ENCODE data around the gene HMGB2. TPM values are rescaled to one million over a fixed set of nuclear protein-coding genes. Genes with fewer than 3 reads are reported as not detected.
A peak's percentile ranks its signal among the peaks of the same experiment; 100 is the strongest.

The HMGB2 gene
- polyA plus RNA-seq, 3 donors, result 129 to 299 (median 248) TPM

- H3K9me3 Mint-ChIP-seq, result peaks cover 7 to 45% (median 38%) of the 10 kb centered on the region in 7 donors
- peaks cover 9% of the 10 kb centered on the region for H3K4me1 Mint-ChIP-seq
- peaks cover 18 to 43% of the 10 kb centered on the region in 2 donors for H3K9me3 ChIP-seq (replicated peaks in 1 of 2; ENCODE audit: control insufficient read depth in 1 of 2, insufficient read depth in 1 of 2, low read length in 2 of 2)
- H3K27me3 Mint-ChIP-seq (ENCODE audit: low read depth in 3 of 3), result no peaks in the 10 kb centered on the region
- peaks cover 13% of the 10 kb centered on the region for H4K20me1 ChIP-seq (ENCODE audit: insufficient read depth, low read length)
- TF ChIP-seq CTCF (IDR thresholded peaks at IDR 0.05), result no peak
- 75% methylated on average over 2 of the region's 14 CpGs for WGBS (ENCODE audit: insufficient coverage)
- peaks cover 37% of the 10 kb centered on the region for H3K79me2 ChIP-seq (ENCODE audit: insufficient read depth, low read length)
- peak overlapping the region in 1 of 3 experiments; percentile 23 for H3K4me3 ChIP-seq (replicated peaks in 1 of 3; ENCODE audit: low read depth in 2 of 3, low read length in 3 of 3)
- H3K36me3 Mint-ChIP-seq, result peaks cover 17 to 23% of the 10 kb centered on the region in 2 donors
- peaks cover 0 to 37% of the 10 kb centered on the region in 2 donors for H3K36me3 ChIP-seq (replicated peaks in 1 of 2; ENCODE audit: control insufficient read depth in 1 of 2, insufficient read depth in 2 of 2, low read length in 2 of 2)
- peak overlapping the region; percentile 30 for H3K4me2 ChIP-seq (replicated peaks; ENCODE audit: extremely low read depth, low read length, poor library complexity, severe bottlenecking)
- DNase-seq, result peak; percentile 3 to 8 (median 7)
- H2AFZ ChIP-seq (ENCODE audit: insufficient read depth, low read depth, low read length, poor library complexity, severe bottlenecking), result no peak overlapping the region
- peak overlapping the region in 1 of 2 donors; percentile 50 for H3K27ac ChIP-seq (ENCODE audit: low read depth in 1 of 2, low read length in 2 of 2)
- no peak overlapping the region for H3K9ac ChIP-seq (ENCODE audit: insufficient read depth, low read length, poor library complexity, severe bottlenecking)
- no peak overlapping the region for H3K4me3 Mint-ChIP-seq
- peaks cover 5 to 17% of the 10 kb centered on the region in 2 donors for H3K4me1 ChIP-seq (ENCODE audit: control insufficient read depth in 1 of 2, insufficient read depth in 2 of 2, low read length in 2 of 2)
- no peaks in the 10 kb centered on the region for H3K27me3 ChIP-seq (ENCODE audit: control insufficient read depth in 2 of 2, insufficient read depth in 2 of 2, low read length in 2 of 2)
- intact Hi-C loops (cut with micrococcal nuclease), result no loop called here
- peak overlapping the region in 5 of 7 donors; percentile 10 to 77 (median 68) for H3K27ac Mint-ChIP-seq
Observed at GRCh38 chr4:173281406-173282255, 52.5 kb downstream of the HMGB2 start.

Other genes starting within 250 kb of the HMGB2 start
- 10 to 100 TPM; 12.3 to 29.0 (median 19.7) TPM for gene GALNT7, start 165.5 kb downstream of the HMGB2 start, polyA plus RNA-seq
- gene SAP30, start 36.6 kb upstream of the HMGB2 start, polyA plus RNA-seq, result 10 to 100 TPM; 16.5 to 32.2 (median 21.8) TPM
- under 1 TPM; 0.07 to 0.24 (median 0.08) TPM for gene SCRG1, start 64.8 kb upstream of the HMGB2 start, polyA plus RNA-seq
- not detected for gene HAND2, start 195.9 kb upstream of the HMGB2 start, polyA plus RNA-seq